H9 (cell line): ENCODE results near the gene ACSS2. TPM values are rescaled to one million over a fixed set of nuclear protein-coding genes. Genes with fewer than 3 reads are reported as not detected.

Experiments used
- DNase-seq: peaks from one replicate; pipeline ENCODE4 v3.0.0-alpha.2; 2017
- H2AFZ ChIP-seq: one replicate; pipeline ENCODE4 v1.6.1; 2013; ENCODE audit warnings: mild to moderate bottlenecking, low read length, control low read depth, moderate library complexity
- H2AK5ac ChIP-seq: 2 replicates; pipeline ENCODE4 v1.6.1; 2013; ENCODE audit warnings: low read length, control low read depth, mixed read lengths; ENCODE audit not compliant: insufficient read length
- H2BK120ac ChIP-seq: one replicate; pipeline ENCODE4 v1.6.1; 2013; ENCODE audit warnings: low read depth, mild to moderate bottlenecking, low read length, control low read depth, inconsistent platforms; ENCODE audit not compliant: poor library complexity, severe bottlenecking
- H2BK12ac ChIP-seq: 2 replicates; pipeline ENCODE4 v1.6.1; 2013; ENCODE audit warnings: low read length, control low read depth, mixed read lengths, low read depth; ENCODE audit not compliant: insufficient read length
- H2BK15ac ChIP-seq: 2 replicates; pipeline ENCODE4 v1.6.1; 2013; ENCODE audit warnings: low read depth, low read length, control low read depth
- H2BK20ac ChIP-seq: one replicate; pipeline ENCODE4 v1.6.1; 2013; ENCODE audit warnings: low read depth, mild to moderate bottlenecking, low read length, control low read depth, inconsistent platforms; ENCODE audit not compliant: poor library complexity, severe bottlenecking
- H2BK5ac ChIP-seq: 2 replicates; pipeline ENCODE4 v1.6.1; 2013; ENCODE audit warnings: low read length, control low read depth, mixed read lengths; ENCODE audit not compliant: insufficient read length
- H3K14ac ChIP-seq: 2 replicates; pipeline ENCODE4 v1.6.1; 2013; ENCODE audit warnings: low read length, control low read depth; ENCODE audit not compliant: insufficient read depth
- H3K18ac ChIP-seq: 2 replicates; pipeline ENCODE4 v1.6.1; 2013; ENCODE audit warnings: low read depth, mild to moderate bottlenecking, mixed read lengths, low read length, control low read depth; ENCODE audit not compliant: insufficient read length
- H3K23ac ChIP-seq: 2 replicates; pipeline ENCODE4 v1.6.1; 2013; ENCODE audit warnings: low read length, control low read depth, mixed read lengths, low read depth; ENCODE audit not compliant: insufficient read length
- H3K23me2 ChIP-seq: 2 replicates; pipeline ENCODE4 v1.6.1; 2013; ENCODE audit warnings: low read depth, mild to moderate bottlenecking, mixed read lengths, low read length, control low read depth; ENCODE audit not compliant: insufficient read length, poor library complexity, severe bottlenecking
- H3K27ac ChIP-seq: 2 replicates; pipeline ENCODE4 v1.5.1; 2013; ENCODE audit warnings: low read length, control low read depth, mixed read lengths, low read depth; ENCODE audit not compliant: insufficient read length
- H3K27me3 ChIP-seq: 2 replicates; pipeline ENCODE4 v1.6.1; 2013; ENCODE audit warnings: low read length, control low read depth, inconsistent platforms; ENCODE audit not compliant: insufficient read depth
- H3K4ac ChIP-seq: 2 replicates; pipeline ENCODE4 v1.6.1; 2013; ENCODE audit warnings: low read depth, mild to moderate bottlenecking, control low read depth, inconsistent platforms, low read length, moderate library complexity
- H3K4me1 ChIP-seq: 2 replicates; pipeline ENCODE4 v1.6.1; 2013; ENCODE audit warnings: low read length, control low read depth, inconsistent platforms; ENCODE audit not compliant: insufficient read depth
- H3K4me2 ChIP-seq: 2 replicates; pipeline ENCODE4 v1.6.1; 2013; ENCODE audit warnings: low read length, control low read depth, mixed read lengths; ENCODE audit not compliant: insufficient read length, insufficient read depth
- H3K56ac ChIP-seq: 2 replicates; pipeline ENCODE4 v1.6.1; 2013; ENCODE audit warnings: low read depth, mild to moderate bottlenecking, mixed read lengths, low read length, control low read depth; ENCODE audit not compliant: insufficient read length
- H3K79me1 ChIP-seq: 2 replicates; pipeline ENCODE4 v1.6.1; 2013; ENCODE audit warnings: low read depth, mild to moderate bottlenecking, moderate library complexity, low read length, control low read depth, inconsistent platforms; ENCODE audit not compliant: insufficient read depth, poor library complexity, severe bottlenecking
- H3K79me2 ChIP-seq: 2 replicates; pipeline ENCODE4 v1.6.1; 2013; ENCODE audit warnings: low read length, control low read depth, inconsistent platforms; ENCODE audit not compliant: insufficient read depth
- H3K9ac ChIP-seq: 2 replicates; pipeline ENCODE4 v1.6.1; 2013; ENCODE audit warnings: low read length, control low read depth, mixed read lengths; ENCODE audit not compliant: insufficient read length; ENCODE audit errors: extremely low read depth
- H3K9me3 ChIP-seq: one replicate; pipeline ENCODE4 v1.6.1; 2013; ENCODE audit warnings: low read depth, low read length, inconsistent platforms; ENCODE audit not compliant: control insufficient read depth
- H3T11ph ChIP-seq: one replicate; pipeline ENCODE4 v1.6.1; 2013; ENCODE audit warnings: mild to moderate bottlenecking, low read length, control low read depth, inconsistent platforms
- H4K20me1 ChIP-seq: one replicate; pipeline ENCODE4 v1.6.1; 2013; ENCODE audit not compliant: control insufficient read depth, insufficient read length, insufficient read depth
- H4K5ac ChIP-seq: 2 replicates; pipeline ENCODE4 v1.6.1; 2013; ENCODE audit warnings: low read depth, mild to moderate bottlenecking, mixed read lengths, low read length, control low read depth; ENCODE audit not compliant: insufficient read length
- H4K8ac ChIP-seq: replicated peaks from 2 replicates; pipeline ENCODE4 v1.6.1; 2013; ENCODE audit warnings: low read length, control low read depth, mixed read lengths, low read depth; ENCODE audit not compliant: insufficient read length
- H4K91ac ChIP-seq: 2 replicates; pipeline ENCODE4 v1.6.1; 2013; ENCODE audit warnings: low read depth, mild to moderate bottlenecking, moderate library complexity, mixed read lengths, low read length, control low read depth; ENCODE audit not compliant: insufficient read length
- H3K27ac Mint-ChIP-seq, 3 experiments: 2 replicates in 2 of 3; 3 replicates in 1 of 3; pipeline ENCODE4 v1.8.0; 2020 to 2021; ENCODE audit warnings: mixed read lengths in 3 of 3, mild to moderate bottlenecking in 1 of 3, moderate library complexity in 1 of 3
- H3K27me3 Mint-ChIP-seq: 2 replicates; pipeline ENCODE4 v1.8.0; 2021; ENCODE audit warnings: low read depth, mild to moderate bottlenecking, moderate library complexity, mixed read lengths
- H3K36me3 Mint-ChIP-seq, 3 experiments: 2 replicates in 2 of 3; 3 replicates in 1 of 3; pipeline ENCODE4 v1.8.0; 2020 to 2021; ENCODE audit warnings: low read depth in 3 of 3, mixed read lengths in 3 of 3; ENCODE audit not compliant: insufficient read depth in 1 of 3
- H3K4me1 Mint-ChIP-seq, 2 experiments: 2 replicates each; pipeline ENCODE4 v1.8.0; 2020; ENCODE audit warnings: mixed read lengths in 2 of 2
- H3K4me3 Mint-ChIP-seq, 2 experiments: 2 replicates in 1 of 2; 3 replicates in 1 of 2; pipeline ENCODE4 v1.8.0; 2020 to 2021; ENCODE audit warnings: mild to moderate bottlenecking in 2 of 2, mixed read lengths in 2 of 2, moderate library complexity in 1 of 2
- H3K9me3 Mint-ChIP-seq, 2 experiments: 2 replicates in 1 of 2; 3 replicates in 1 of 2; pipeline ENCODE4 v1.8.0; 2020; ENCODE audit warnings: mild to moderate bottlenecking in 2 of 2, mixed read lengths in 2 of 2, moderate library complexity in 1 of 2
- total RNA-seq: library from RNA; stranded (reverse); gene quantifications from 2 replicates; pipeline ENCODE4 v1.2.1, GENCODE V29; 2021
- TF ChIP-seq, protein P1 (sequence below): fragments of 200-600 bp; sonication (generic); conservative IDR thresholded peaks from 3 replicates; pipeline ENCODE4 v1.8.0; 2021; ENCODE audit warnings: antibody characterized with exemption, mild to moderate bottlenecking

The ACSS2 gene
- total RNA-seq, 1 experiment from 2014 or later: 15.4 TPM

GRCh38 chr20:34883087-34883688, 6.8 kb downstream of the ACSS2 start:
- no peaks in the 10 kb centered on the region for H3K9me3 Mint-ChIP-seq
- no peak overlapping the region for H3K4me2 ChIP-seq
- H3K36me3 Mint-ChIP-seq: peaks cover 0 to 3% (median 3%) of the 10 kb centered on the region in 3 experiments; a peak in 2 of 7 replicates
- no peaks in the 10 kb centered on the region for H3K23me2 ChIP-seq
- H2BK20ac ChIP-seq: no peak overlapping the region
- no peak overlapping the region for H3K56ac ChIP-seq
- no peak overlapping the region for H3K27ac ChIP-seq
- no peak overlapping the region for H3T11ph ChIP-seq
- no peaks in the 10 kb centered on the region; a peak in 1 of 4 replicates for H3K4me1 Mint-ChIP-seq
- no peak overlapping the region for H3K4me3 Mint-ChIP-seq
- no peak overlapping the region for H4K8ac ChIP-seq
- H3K27me3 Mint-ChIP-seq: peaks cover 2% of the 10 kb centered on the region; the same call in 1 of the 2 replicates
- no peak overlapping the region for H2AK5ac ChIP-seq
- no peaks in the 10 kb centered on the region for H3K27me3 ChIP-seq
- no peak overlapping the region for H3K27ac Mint-ChIP-seq
- no peak overlapping the region for H2BK5ac ChIP-seq
- no peaks in the 10 kb centered on the region for H4K20me1 ChIP-seq
- H4K91ac ChIP-seq: no peak overlapping the region
- TF ChIP-seq, protein P1, sequence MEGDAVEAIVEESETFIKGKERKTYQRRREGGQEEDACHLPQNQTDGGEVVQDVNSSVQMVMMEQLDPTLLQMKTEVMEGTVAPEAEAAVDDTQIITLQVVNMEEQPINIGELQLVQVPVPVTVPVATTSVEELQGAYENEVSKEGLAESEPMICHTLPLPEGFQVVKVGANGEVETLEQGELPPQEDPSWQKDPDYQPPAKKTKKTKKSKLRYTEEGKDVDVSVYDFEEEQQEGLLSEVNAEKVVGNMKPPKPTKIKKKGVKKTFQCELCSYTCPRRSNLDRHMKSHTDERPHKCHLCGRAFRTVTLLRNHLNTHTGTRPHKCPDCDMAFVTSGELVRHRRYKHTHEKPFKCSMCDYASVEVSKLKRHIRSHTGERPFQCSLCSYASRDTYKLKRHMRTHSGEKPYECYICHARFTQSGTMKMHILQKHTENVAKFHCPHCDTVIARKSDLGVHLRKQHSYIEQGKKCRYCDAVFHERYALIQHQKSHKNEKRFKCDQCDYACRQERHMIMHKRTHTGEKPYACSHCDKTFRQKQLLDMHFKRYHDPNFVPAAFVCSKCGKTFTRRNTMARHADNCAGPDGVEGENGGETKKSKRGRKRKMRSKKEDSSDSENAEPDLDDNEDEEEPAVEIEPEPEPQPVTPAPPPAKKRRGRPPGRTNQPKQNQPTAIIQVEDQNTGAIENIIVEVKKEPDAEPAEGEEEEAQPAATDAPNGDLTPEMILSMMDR: no peak
- H3K18ac ChIP-seq: no peak overlapping the region
- H3K4me1 ChIP-seq: peaks cover 2% of the 10 kb centered on the region; the same call in 1 of the 2 replicates
- no peak overlapping the region for H4K5ac ChIP-seq
- no peaks in the 10 kb centered on the region for H3K79me1 ChIP-seq
- H2BK15ac ChIP-seq: no peak overlapping the region
- no peak overlapping the region for H2AFZ ChIP-seq
- no peak overlapping the region for H3K9ac ChIP-seq
- H2BK120ac ChIP-seq: no peak overlapping the region
- no peak overlapping the region for H3K14ac ChIP-seq
- no peaks in the 10 kb centered on the region for H3K79me2 ChIP-seq
- H2BK12ac ChIP-seq: no peak overlapping the region
- H3K23ac ChIP-seq: no peak overlapping the region
- H3K4ac ChIP-seq: no peak overlapping the region
- H3K9me3 ChIP-seq: no peaks in the 10 kb centered on the region
- no peak for DNase-seq
